ENCODE data around the gene PIM3. TPM values are rescaled to one million over a fixed set of nuclear protein-coding genes. Genes with fewer than 3 reads are reported as not detected.

The PIM3 gene
- total and polyA plus RNA-seq, 2 of the 8 experiments (the other 6 are each of a cell fraction or from before 2014, with no cell fraction given) = 22.6 to 30.0 TPM

DNA sequence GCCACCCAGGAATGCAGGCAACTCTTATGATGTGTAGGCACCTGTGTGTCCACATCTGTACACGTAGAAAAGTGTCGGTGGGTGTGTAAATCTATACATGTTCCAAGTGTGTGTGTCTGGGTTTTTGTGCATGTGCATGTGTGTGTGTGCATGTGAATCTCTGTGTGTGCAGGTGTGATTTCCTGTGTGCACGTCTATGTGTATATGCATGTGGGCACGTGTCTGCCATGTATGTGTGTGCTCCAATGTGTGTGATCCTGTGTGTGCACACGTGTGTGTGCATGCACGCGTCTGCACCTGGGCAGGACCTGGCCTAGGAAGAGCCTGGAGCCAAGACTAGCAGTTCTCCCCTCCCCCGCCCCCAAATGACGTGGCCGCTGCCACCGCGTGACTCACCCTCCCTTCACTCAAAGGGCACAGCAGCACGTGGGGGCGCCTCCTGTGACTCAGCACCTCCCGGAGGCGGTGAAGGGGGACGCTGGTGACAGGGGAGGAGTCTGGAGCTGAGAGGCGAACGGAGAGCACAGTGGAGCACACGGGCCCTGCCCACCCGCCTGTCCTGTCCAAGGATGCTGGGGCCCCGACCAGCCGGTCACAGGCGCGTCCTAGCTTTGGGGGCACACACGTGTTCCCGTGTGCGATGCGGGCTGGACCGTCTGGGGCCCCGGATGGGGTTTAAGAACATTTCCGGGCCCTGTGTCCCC, 10.1 kb downstream of the PIM3 start (continued):
- TF ChIP-seq CHD7 (IDR thresholded peaks at IDR 0.05; ENCODE audit: insufficient replicate concordance, low read length) (no peak), ASH2L (IDR thresholded peaks at IDR 0.05; ENCODE audit: low read length) (peak; percentile 41), CREB1 (IDR thresholded peaks at IDR 0.05) (peak; percentile 91), HDAC2 (IDR thresholded peaks at IDR 0.05; ENCODE audit: borderline replicate concordance in 1 of 2, low read depth in 2 of 2, low read length in 2 of 2) (no peak), SUZ12 (IDR thresholded peaks at IDR 0.05; ENCODE audit: low read length) (no peak), GABPA (IDR thresholded peaks at IDR 0.05; ENCODE audit: borderline replicate concordance, insufficient read depth, low read length) (no peak), KDM5A (IDR thresholded peaks at IDR 0.05; ENCODE audit: low read length) (no peak), SRF (IDR thresholded peaks at IDR 0.05; ENCODE audit: low read depth, low read length) (no peak), E2F6 (IDR thresholded peaks at IDR 0.05) (peak; percentile 69)

Data from H1 (cell line).